Measurements from ENCODE around the gene HAUS3. TPM values are rescaled to one million over a fixed set of nuclear protein-coding genes. Genes with fewer than 3 reads are reported as not detected.

The HAUS3 gene
- total and polyA plus RNA-seq, 2 of the 8 experiments (the other 6 are each of a cell fraction or from before 2014, with no cell fraction given), result 3.2 to 14.8 TPM

DNA sequence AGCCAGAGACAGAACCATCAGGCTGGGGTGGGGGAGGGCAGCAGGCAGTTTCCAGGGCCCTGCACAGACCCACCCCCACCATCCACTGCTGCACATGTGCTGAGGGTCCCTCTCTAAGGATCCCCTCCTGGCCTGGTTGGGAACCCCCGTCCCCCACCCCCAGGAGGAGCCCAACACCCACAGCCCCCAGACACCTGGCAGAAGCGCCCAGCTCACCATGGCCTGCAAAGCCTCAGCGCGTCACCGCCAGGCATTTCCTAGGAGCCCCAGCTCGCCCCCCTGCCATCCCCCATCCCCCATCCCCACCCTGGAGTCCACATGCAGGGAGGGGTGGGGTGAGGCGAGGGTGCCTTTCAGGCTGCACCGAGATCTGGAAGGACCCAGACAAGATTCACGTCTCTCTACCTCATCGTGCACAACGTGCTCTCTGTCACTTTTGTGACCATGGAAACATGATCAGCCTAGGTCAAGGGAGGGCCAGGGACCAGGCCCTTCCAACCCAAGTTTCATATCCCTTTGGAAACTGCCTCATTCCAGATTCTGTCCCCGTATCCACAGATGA, 10.7 kb upstream of the HAUS3 start:
- no peak overlapping the region for H3K27ac ChIP-seq (ENCODE audit: low read depth, low read length)
- WGBS, 2 experiments (ENCODE audit: extremely low coverage in 1 of 2, insufficient coverage in 1 of 2, insufficient read length in 1 of 2, insufficient replicate concordance in 2 of 2, low coverage in 1 of 2, low lambda C conversion rate in 2 of 2, missing lambda C conversion rate in 1 of 2), result 86% methylated on average over 4 of the region's 12 CpGs; no CpG with 5 or more reads in 1 of the 2 experiments
- no peak overlapping the region for H3K14ac ChIP-seq (ENCODE audit: insufficient read length)
- H2AFZ ChIP-seq (ENCODE audit: low read length), result no peak overlapping the region
- H3K23me2 ChIP-seq (ENCODE audit: low read depth, low read length), result no peaks in the 10 kb centered on the region
- H2AK5ac ChIP-seq (ENCODE audit: low read depth, low read length), result no peak overlapping the region
- no peaks in the 10 kb centered on the region for H3K27me3 ChIP-seq (replicated peaks in 1 of 4; ENCODE audit: control insufficient read depth in 3 of 4, extremely low read depth in 1 of 4, insufficient read depth in 3 of 4, low read length in 3 of 4)
- peak overlapping the region; percentile 36; the same call in 1 of the 2 replicates for H4K8ac ChIP-seq (ENCODE audit: extremely low read depth, insufficient read depth, low read length)
- no peak overlapping the region for H4K5ac ChIP-seq (ENCODE audit: insufficient read length, low read depth, low read length)
- ChIA-PET POLR2A (ENCODE audit: partially characterized antibody) (no interaction called here), CTCF (ENCODE audit: partially characterized antibody) (interaction anchor here (1.2 kb wide), 1 partner anchor 17 kb away, joined by 3 read pairs; no protein-coding TSS in a partner anchor)
- H4K91ac ChIP-seq (replicated peaks; ENCODE audit: insufficient read length, low read length), result no peak overlapping the region
- FAIRE-seq (no peak), DNase-seq (ENCODE audit: low read depth in 1 of 2, low spot score in 2 of 2) (peak in 1 of 2 experiments; percentile 35)
- 0 out of 7 replicates have a peak, but pooled peaks cover 0 to 4% (median 0%) of the 10 kb centered on the region in 4 experiments for H3K4me1 ChIP-seq (replicated peaks in 1 of 4; ENCODE audit: control insufficient read depth in 3 of 4, insufficient read depth in 4 of 4, low read length in 3 of 4)
- no peaks in the 10 kb centered on the region for H3K79me2 ChIP-seq (ENCODE audit: control insufficient read depth in 1 of 2, insufficient read depth in 2 of 2, low read length in 2 of 2)
- TF ChIP-seq SUZ12 (IDR thresholded peaks at IDR 0.05; ENCODE audit: low read length) (no peak), JUN (IDR thresholded peaks at IDR 0.05; ENCODE audit: low read depth, low read length) (no peak)
- H3K56ac ChIP-seq (replicated peaks; ENCODE audit: insufficient read length, low read depth, low read length), result no peak overlapping the region
- H3K23ac ChIP-seq (ENCODE audit: insufficient read length), result no peak overlapping the region
- no peaks in the 10 kb centered on the region for H3K9me3 ChIP-seq (ENCODE audit: insufficient read depth in 2 of 2, low read depth in 1 of 2, low read length in 1 of 2)
- H3K36me3 ChIP-seq (ENCODE audit: control insufficient read depth in 2 of 4, insufficient read depth in 4 of 4, low read length in 3 of 4), result peaks cover 0 to 5% (median 2%) of the 10 kb centered on the region in 4 experiments; a peak in 2 of 8 replicates
- no peak overlapping the region for H2BK15ac ChIP-seq (ENCODE audit: low read length)
- H3K4ac ChIP-seq (replicated peaks; ENCODE audit: insufficient read length, low read depth, low read length), result no peak overlapping the region
- no peak overlapping the region for H2BK120ac ChIP-seq (replicated peaks; ENCODE audit: low read depth, low read length)
- no peak overlapping the region for H2BK20ac ChIP-seq (ENCODE audit: low read length)
- no peak overlapping the region for H3K18ac ChIP-seq (ENCODE audit: extremely low read depth, low read length)
- H3K79me1 ChIP-seq (ENCODE audit: low read depth, low read length), result no peaks in the 10 kb centered on the region
- no peak overlapping the region for H2BK12ac ChIP-seq (ENCODE audit: low read depth, low read length)
- no peak overlapping the region; a peak in 1 of 7 replicates for H3K9ac ChIP-seq (replicated peaks in 1 of 4; ENCODE audit: extremely low read depth in 1 of 4, low read depth in 3 of 4, low read length in 3 of 4)
- no peak overlapping the region for H3K4me2 ChIP-seq (ENCODE audit: insufficient read depth in 1 of 2, low read depth in 2 of 2, low read length in 2 of 2)
- H4K20me1 ChIP-seq (replicated peaks in 1 of 2; ENCODE audit: control insufficient read depth in 1 of 2, insufficient read depth in 2 of 2, low read length in 2 of 2), result peaks cover 0 to 5% of the 10 kb centered on the region in 2 experiments
- no peak overlapping the region for H3K4me3 ChIP-seq (ENCODE audit: extremely low read depth in 1 of 4, insufficient read depth in 2 of 4, low read depth in 3 of 4, low read length in 4 of 4)
- H2BK5ac ChIP-seq (ENCODE audit: low read depth, low read length), result no peak overlapping the region
